Glutamatergic neuron (in vitro differentiated cells): ENCODE measurements around the gene MARCOL. TPM values are rescaled to one million over a fixed set of nuclear protein-coding genes. Genes with fewer than 3 reads are reported as not detected.
"Not testable (repeated sequence)": the region's sequence is repeated elsewhere in the genome, so short reads cannot be mapped to it uniquely, and the experiment has no call there.

Experiments used
- DNase-seq: peaks from one replicate; pipeline ENCODE4 v3.0.0; 2022
- H3K27ac Mint-ChIP-seq: one replicate; pipeline ENCODE4 v1.8.0; 2020; ENCODE audit warnings: mild to moderate bottlenecking, mixed read lengths, inconsistent platforms; ENCODE audit not compliant: unreplicated experiment
- H3K27me3 Mint-ChIP-seq: one replicate; pipeline ENCODE4 v1.8.0; 2020; ENCODE audit warnings: mild to moderate bottlenecking, moderate library complexity, mixed read lengths, inconsistent platforms; ENCODE audit not compliant: unreplicated experiment
- H3K36me3 Mint-ChIP-seq: one replicate; pipeline ENCODE4 v1.8.0; 2020; ENCODE audit warnings: mild to moderate bottlenecking, mixed read lengths, inconsistent platforms; ENCODE audit not compliant: unreplicated experiment
- H3K4me1 Mint-ChIP-seq: one replicate; pipeline ENCODE4 v1.8.0; 2020; ENCODE audit warnings: mild to moderate bottlenecking, low read depth, mixed read lengths, inconsistent platforms; ENCODE audit not compliant: unreplicated experiment
- H3K4me3 Mint-ChIP-seq: one replicate; pipeline ENCODE4 v1.8.0; 2020; ENCODE audit warnings: mild to moderate bottlenecking, mixed read lengths, inconsistent platforms; ENCODE audit not compliant: unreplicated experiment
- H3K9me3 Mint-ChIP-seq: one replicate; pipeline ENCODE4 v1.8.0; 2020; ENCODE audit warnings: mild to moderate bottlenecking, moderate library complexity, mixed read lengths, inconsistent platforms; ENCODE audit not compliant: unreplicated experiment
- CTCF ChIP-seq: fragments of 200-600 bp; sonication (generic); IDR thresholded peaks from one replicate; pipeline ENCODE4 v1.5.0; 2021; ENCODE audit not compliant: partially characterized antibody, unreplicated experiment
- total RNA-seq: library from RNA; stranded (reverse); fragmentation: NEBNext Ultra II Directional; extraction: Animal tissue kit (Norgen Biotek cat#: 25700); gene quantifications from one replicate; pipeline ENCODE4 v1.2.1, GENCODE V29; 2021; ENCODE audit not compliant: unreplicated experiment

MARCOL gene
- total RNA-seq, 1 donor from 2014 or later, result not detected

- Mint-ChIP-seq H3K4me1 (no peaks in the 10 kb centered on the region), H3K9me3 (peaks cover 2% of the 10 kb centered on the region), H3K27ac (no peak overlapping the region), H3K4me3 (no peak overlapping the region), H3K36me3 (peaks cover 12% of the 10 kb centered on the region), H3K27me3 (no peaks in the 10 kb centered on the region)
- DNase-seq, result no peak
- TF ChIP-seq CTCF, result no peak
Measured at GRCh38 chr5:148261221-148261620, 22.9 kb downstream of the MARCOL start.

GRCh38 chr5:148267962-148268361, 29.6 kb downstream of the MARCOL start:
- no peak for TF ChIP-seq CTCF
- no peak for DNase-seq
- H3K4me1 Mint-ChIP-seq, result no peaks in the 10 kb centered on the region
- H3K4me3 Mint-ChIP-seq, result no peak overlapping the region
- H3K9me3 Mint-ChIP-seq, result peaks cover 2% of the 10 kb centered on the region
- no peak overlapping the region for H3K27ac Mint-ChIP-seq
- peaks cover 1% of the 10 kb centered on the region for H3K27me3 Mint-ChIP-seq
- no peaks in the 10 kb centered on the region for H3K36me3 Mint-ChIP-seq

GRCh38 chr5:148268566-148268965, 30.2 kb downstream of the MARCOL start, which contains the start of gene SPINK13:
TSS of gene SPINK13 (plus strand) at chr5:148268794. CDS start at chr5:148270073, 1,279 bp downstream.
- H3K9me3 Mint-ChIP-seq, result peaks cover 2% of the 10 kb centered on the region
- no peak for TF ChIP-seq CTCF
- no peak within 1 kb of the TSS for H3K27ac Mint-ChIP-seq
- DNase-seq, result no peak
- H3K36me3 Mint-ChIP-seq, result no peaks in the 10 kb centered on the region
- H3K4me3 Mint-ChIP-seq, result no peak within 1 kb of the TSS
- no peaks in the 10 kb centered on the region for H3K4me1 Mint-ChIP-seq
- peaks cover 1% of the 10 kb centered on the region for H3K27me3 Mint-ChIP-seq

DNA sequence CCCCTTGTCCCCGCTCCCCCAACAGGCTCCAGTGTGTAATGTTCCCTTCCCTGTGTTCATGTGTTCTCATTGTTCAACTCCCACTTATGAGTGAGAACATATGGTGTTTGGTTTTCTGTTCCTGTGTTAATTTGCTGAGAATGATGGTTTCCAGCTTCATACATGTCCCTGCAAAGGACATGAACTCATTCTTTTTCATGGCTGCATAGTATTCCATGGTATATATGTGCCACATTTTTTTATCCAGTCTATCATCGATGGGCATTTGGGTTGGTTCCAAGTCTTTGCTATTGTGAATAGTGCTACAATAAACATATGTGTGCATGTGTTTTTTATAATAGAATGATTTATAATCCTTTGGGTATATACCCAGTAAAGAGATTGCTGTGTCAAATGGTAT, 36.8 kb downstream of the MARCOL start:
- not testable (repeated sequence) for H3K4me1 Mint-ChIP-seq, H3K4me3 Mint-ChIP-seq, H3K36me3 Mint-ChIP-seq, H3K27ac Mint-ChIP-seq, H3K9me3 Mint-ChIP-seq, H3K27me3 Mint-ChIP-seq, DNase-seq

GRCh38 chr5:148280893-148281292, 42.6 kb downstream of the MARCOL start:
- not testable (repeated sequence) for H3K4me1 Mint-ChIP-seq, H3K9me3 Mint-ChIP-seq, H3K4me3 Mint-ChIP-seq, DNase-seq, H3K27me3 Mint-ChIP-seq, H3K27ac Mint-ChIP-seq, H3K36me3 Mint-ChIP-seq

DNA sequence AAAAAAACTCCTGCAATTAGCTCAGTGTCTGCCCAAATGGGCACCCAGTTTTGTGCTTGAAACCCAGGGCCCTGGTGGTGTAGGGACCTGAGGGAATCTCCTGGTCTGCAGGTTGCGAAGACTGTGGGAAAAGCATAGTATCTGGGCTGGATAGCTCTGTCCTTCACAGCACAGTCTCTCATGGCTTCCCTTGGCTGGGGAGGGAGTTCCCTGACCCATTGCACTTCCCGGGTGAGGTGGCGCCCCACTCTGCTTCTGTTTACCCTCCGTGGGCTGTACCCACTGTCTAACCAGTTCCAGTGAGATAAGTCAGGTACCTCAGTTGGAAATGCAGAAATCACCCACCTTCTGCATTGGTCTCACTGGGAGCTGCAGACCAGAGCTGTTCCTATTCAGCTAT, 43.0 kb downstream of the MARCOL start:
- H3K4me1 Mint-ChIP-seq, H3K27me3 Mint-ChIP-seq, DNase-seq, H3K36me3 Mint-ChIP-seq, H3K4me3 Mint-ChIP-seq, H3K9me3 Mint-ChIP-seq, H3K27ac Mint-ChIP-seq: not testable (repeated sequence)
